GM18505 (cell line): ENCODE results near the gene SNRPD2.

Experiments
- ATAC-seq: cut with Tn5 transposase; IDR thresholded peaks from one replicate; pipeline ENCODE4 v1.9.1; 2021; ENCODE audit not compliant: unreplicated experiment
- POLR2A ChIP-seq: IDR thresholded peaks from 4 replicates; pipeline ENCODE4 v1.6.1; 2011; ENCODE audit warnings: borderline replicate concordance; ENCODE audit not compliant: insufficient read depth, insufficient read length; ENCODE audit errors: extremely low read depth

Gene SNRPD2

GRCh38 chr19:45638930-45639729 is 52.6 kb downstream of the SNRPD2 start, which contains the start of gene EML2:
Gene EML2, minus strand, starts transcription at chr19:45639397. Its CDS starts 21 bp downstream, at chr19:45639376.
- TF ChIP-seq POLR2A: peak; percentile 59
- ATAC-seq: no peak

GRCh38 chr19:45637890-45638667 is 53.7 kb downstream of the SNRPD2 start:
- no peak for ATAC-seq
- no peak for TF ChIP-seq POLR2A
